Liver (tissue), 9 donors: ENCODE data around the gene WWC1. TPM values are rescaled to one million over a fixed set of nuclear protein-coding genes. Genes with fewer than 3 reads are reported as not detected.

Experiments
- DNase-seq: peaks from one replicate; pipeline ENCODE4 v3.0.0-alpha.2; 2017; ENCODE audit warnings: low spot score
- H3K27ac ChIP-seq, 2 donors: one replicate each; pipeline ENCODE4 v1.7.0; 2013; ENCODE audit warnings: inconsistent platforms in 2 of 2, low read length in 2 of 2, control low read depth in 1 of 2, low read depth in 1 of 2, mild to moderate bottlenecking in 1 of 2
- H3K27me3 ChIP-seq, 4 donors: one replicate each; pipeline versions ENCODE4 v1.6.1 to v1.7.0; 2013; ENCODE audit warnings: low read length in 3 of 4, inconsistent platforms in 1 of 4, mild to moderate bottlenecking in 1 of 4, moderate library complexity in 1 of 4; ENCODE audit not compliant: control insufficient read depth in 4 of 4, insufficient read depth in 4 of 4
- H3K36me3 ChIP-seq, 4 donors: one replicate each; pipeline versions ENCODE4 v1.6.1 to v1.7.0; 2013; ENCODE audit warnings: low read length in 3 of 4, mild to moderate bottlenecking in 3 of 4, low read depth in 1 of 4, moderate library complexity in 1 of 4; ENCODE audit not compliant: control insufficient read depth in 4 of 4, insufficient read depth in 3 of 4
- H3K4me1 ChIP-seq, 4 donors: one replicate each; pipeline versions ENCODE4 v1.6.1 to v1.7.0; 2013; ENCODE audit warnings: low read length in 3 of 4, mild to moderate bottlenecking in 3 of 4, moderate library complexity in 1 of 4; ENCODE audit not compliant: control insufficient read depth in 4 of 4, insufficient read depth in 4 of 4
- H3K4me3 ChIP-seq, 3 donors: one replicate each; pipeline versions ENCODE4 v1.6.1 to v1.7.0; 2013; ENCODE audit warnings: low read length in 3 of 3, control low read depth in 1 of 3, low read depth in 1 of 3, mild to moderate bottlenecking in 1 of 3
- H3K9ac ChIP-seq, 2 donors: one replicate each; pipeline ENCODE4 v1.7.0; 2013; ENCODE audit warnings: low read length in 2 of 2, mild to moderate bottlenecking in 2 of 2, moderate library complexity in 2 of 2, control low read depth in 1 of 2, low read depth in 1 of 2
- H3K9me3 ChIP-seq, 4 donors: one replicate each; pipeline versions ENCODE4 v1.6.1 to v1.7.0; 2013; ENCODE audit warnings: low read length in 3 of 4; ENCODE audit not compliant: control insufficient read depth in 4 of 4
- CTCF ChIP-seq: fragments of 150-350 bp; IDR thresholded peaks from 2 replicates; pipeline ENCODE4 v1.5.1; 2017; ENCODE audit warnings: improper control_type of control experiment, low read depth, low read length; ENCODE audit not compliant: missing input control
- EGR1 ChIP-seq, 2 donors: IDR thresholded peaks; 2 replicates each; pipeline ENCODE4 v1.6.1; 2016 to 2018; ENCODE audit warnings: antibody characterized with exemption in 2 of 2, low read depth in 2 of 2
- FOXA1 ChIP-seq: IDR thresholded peaks from 2 replicates; pipeline ENCODE4 v1.6.1; 2016; ENCODE audit warnings: antibody characterized with exemption
- FOXA2 ChIP-seq: IDR thresholded peaks from 2 replicates; pipeline ENCODE4 v1.6.1; 2016; ENCODE audit warnings: antibody characterized with exemption
- HNF4A ChIP-seq, 2 donors: conservative IDR thresholded peaks; 2 replicates each; pipeline ENCODE4 v1.6.1; 2016; ENCODE audit warnings: antibody characterized with exemption in 2 of 2, mild to moderate bottlenecking in 2 of 2
- HNF4G ChIP-seq: IDR thresholded peaks from 2 replicates; pipeline ENCODE4 v1.6.1; 2016; ENCODE audit warnings: antibody characterized with exemption
- JUND ChIP-seq, 2 donors: IDR thresholded peaks; 2 replicates each; pipeline ENCODE4 v1.6.1; 2016; ENCODE audit warnings: antibody characterized with exemption in 2 of 2
- NR2F2 ChIP-seq: IDR thresholded peaks from 2 replicates; pipeline ENCODE4 v1.6.1; 2016; ENCODE audit warnings: antibody characterized with exemption
- RAD21 ChIP-seq, 2 donors: IDR thresholded peaks; 2 replicates each; pipeline ENCODE4 v1.6.1; 2016; ENCODE audit warnings: antibody characterized with exemption in 2 of 2, mild to moderate bottlenecking in 2 of 2
- REST ChIP-seq: IDR thresholded peaks from 2 replicates; pipeline ENCODE4 v1.6.1; 2016; ENCODE audit warnings: antibody characterized with exemption, mild to moderate bottlenecking
- RXRA ChIP-seq, 2 donors: IDR thresholded peaks; 2 replicates each; pipeline ENCODE4 v1.6.1; 2017 to 2018; ENCODE audit warnings: antibody characterized with exemption in 2 of 2, mild to moderate bottlenecking in 1 of 2
- SP1 ChIP-seq: IDR thresholded peaks from 2 replicates; pipeline ENCODE4 v1.6.1; 2018; ENCODE audit warnings: antibody characterized with exemption, mild to moderate bottlenecking
- TAF1 ChIP-seq: conservative IDR thresholded peaks from 2 replicates; pipeline ENCODE4 v1.6.1; 2016; ENCODE audit warnings: antibody characterized with exemption, mild to moderate bottlenecking
- YY1 ChIP-seq: IDR thresholded peaks from 2 replicates; pipeline ENCODE4 v1.6.1; 2016; ENCODE audit warnings: antibody characterized with exemption, mild to moderate bottlenecking
- ZBTB33 ChIP-seq: IDR thresholded peaks from 2 replicates; pipeline ENCODE4 v1.6.1; 2016; ENCODE audit warnings: antibody characterized with exemption
- WGBS: extraction: QIAGEN DNeasy Blood & Tissue Kit; methylation state at CpG from one replicate; pipeline ENCODE4 v1.1.7; 2013; 5-methylcytosine and 5-hydroxymethylcytosine counted together
- polyA plus RNA-seq, 2 donors: library from polyadenylated mRNA; stranded (reverse) in 1 of 2; unstranded in 1 of 2; fragments of 200-250 nt in 1 of 2; fragments of >200 nt in 1 of 2; fragmentation: Nextera tagmentation in 1 of 2; extraction: Ambion mirVana in 1 of 2; gene quantifications; one replicate each; pipeline versions ENCODE4 v1.2.1 to v1.2.3, GENCODE V29; 2013 to 2015
- total RNA-seq, 2 donors: library from RNA; depleted of rRNA; stranded (reverse); fragments of >200 nt; gene quantifications; one replicate each; pipeline ENCODE4 v1.2.3, GENCODE V29; 2014
- TF ChIP-seq, protein P1 (sequence below): IDR thresholded peaks from 2 replicates; pipeline ENCODE4 v1.6.1; 2016; ENCODE audit warnings: antibody characterized with exemption
- TF ChIP-seq, protein P2 (sequence below): IDR thresholded peaks from 2 replicates; pipeline ENCODE4 v1.6.1; 2016; ENCODE audit warnings: antibody characterized with exemption
- donor health status: healthy.
- donor health status: healthy.
- donor health status: healthy.
- donor health status: healthy.
- donor health status: healthy.

Gene WWC1
- total and polyA plus RNA-seq, 4 donors, result 5.9 to 25.1 (median 14.8) TPM

DNA sequence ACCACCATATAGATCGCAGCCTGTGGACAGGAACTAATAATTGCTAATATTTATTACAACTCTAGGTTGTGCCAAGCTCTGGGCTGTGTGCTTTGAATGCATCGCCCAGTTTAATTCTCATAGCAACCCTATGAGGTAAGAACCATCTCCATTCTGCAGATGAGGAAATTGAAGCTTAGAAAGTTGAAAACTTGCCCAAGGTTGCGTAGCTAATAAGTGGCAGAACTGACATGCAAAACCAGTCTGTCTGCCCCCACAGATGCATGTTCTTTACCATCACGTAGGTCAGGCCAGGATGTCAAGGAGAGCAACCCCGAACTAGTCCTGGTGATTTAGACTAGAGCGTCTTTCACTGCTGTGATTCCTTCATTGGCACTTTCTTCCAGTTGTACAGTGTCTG lies 15.6 kb downstream of the WWC1 start:
- DNase-seq, result no peak
- Histone ChIP-seq H3K27me3 (no peaks in the 10 kb centered on the region), H3K9me3 (no peaks in the 10 kb centered on the region), H3K36me3 (peaks cover 0 to 1% (median 0%) of the 10 kb centered on the region in 4 donors), H3K27ac (peak overlapping the region; percentile 10 to 28), H3K9ac (no peak overlapping the region), H3K4me1 (peaks cover 17 to 53% (median 52%) of the 10 kb centered on the region in 4 donors), H3K4me3 (no peak overlapping the region)
- TF ChIP-seq CTCF (no peak), SP1 (no peak), EGR1 (IDR thresholded peaks at IDR 0.05; ENCODE audit: low read depth in 2 of 2) (no peak), REST (no peak), HNF4G (no peak), JUND (IDR thresholded peaks at IDR 0.05) (no peak), NR2F2 (no peak), FOXA2 (no peak), ZBTB33 (no peak)
- 91% methylated on average over 6 of the region's 6 CpGs for WGBS

GRCh38 chr5:168307925-168308584 lies 16.6 kb downstream of the WWC1 start:
- no peak overlapping the region for H3K9ac ChIP-seq
- WGBS, result 78% methylated on average over 4 of the region's 4 CpGs
- H3K36me3 ChIP-seq, result peaks cover 0 to 1% (median 0%) of the 10 kb centered on the region in 4 donors
- no peaks in the 10 kb centered on the region for H3K27me3 ChIP-seq
- no peaks in the 10 kb centered on the region for H3K9me3 ChIP-seq
- peaks cover 17 to 61% (median 60%) of the 10 kb centered on the region in 4 donors for H3K4me1 ChIP-seq
- no peak overlapping the region for H3K4me3 ChIP-seq
- peak overlapping the region; percentile 48 to 66 for H3K27ac ChIP-seq
- no peak for DNase-seq
- TF ChIP-seq RAD21 (IDR thresholded peaks at IDR 0.05) (no peak), RXRA (IDR thresholded peaks at IDR 0.05) (peak; percentile 5 to 17), ZBTB33 (no peak), HNF4A (conservative IDR thresholded peaks at IDR 0.05) (peak; percentile 67 to 72), FOXA1 (no peak), REST (no peak), TAF1 (no peak), SP1 (no peak), YY1 (no peak)
- TF ChIP-seq, protein P1, sequence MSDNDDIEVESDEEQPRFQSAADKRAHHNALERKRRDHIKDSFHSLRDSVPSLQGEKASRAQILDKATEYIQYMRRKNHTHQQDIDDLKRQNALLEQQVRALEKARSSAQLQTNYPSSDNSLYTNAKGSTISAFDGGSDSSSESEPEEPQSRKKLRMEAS, result no peak
- TF ChIP-seq, protein P2, sequence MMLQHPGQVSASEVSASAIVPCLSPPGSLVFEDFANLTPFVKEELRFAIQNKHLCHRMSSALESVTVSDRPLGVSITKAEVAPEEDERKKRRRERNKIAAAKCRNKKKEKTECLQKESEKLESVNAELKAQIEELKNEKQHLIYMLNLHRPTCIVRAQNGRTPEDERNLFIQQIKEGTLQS, result no peak
